Tibial nerve (tissue), 4 donors: Measurements from ENCODE around the gene NISCH. TPM values are rescaled to one million over a fixed set of nuclear protein-coding genes. Genes with fewer than 3 reads are reported as not detected.

Source experiments
- DNase-seq, 2 donors: peaks; one replicate each; pipeline ENCODE4 v3.0.0-alpha.2; 2019; ENCODE audit warnings: low spot score in 2 of 2
- H3K27ac ChIP-seq, 4 donors: fragments of 200-600 bp; sonication (generic) in 3 of 4; one replicate each; pipeline ENCODE4 v1.5.1; 2017 to 2019; ENCODE audit warnings: mild to moderate bottlenecking in 1 of 4
- H3K27me3 ChIP-seq, 2 donors: fragments of 200-600 bp; sonication (generic) in 1 of 2; one replicate each; pipeline versions ENCODE4 v1.5.1 to v1.6.0; 2017 to 2019
- H3K36me3 ChIP-seq, 3 donors: fragments of 200-600 bp; sonication (generic); one replicate each; pipeline ENCODE4 v1.5.1; 2018 to 2019
- H3K4me1 ChIP-seq, 4 donors: fragments of 200-600 bp; sonication (generic) in 3 of 4; one replicate each; pipeline ENCODE4 v1.5.1; 2017 to 2019
- H3K4me3 ChIP-seq, 4 donors: fragments of 200-600 bp; sonication (generic) in 3 of 4; one replicate each; pipeline ENCODE4 v1.5.1; 2017 to 2019; ENCODE audit warnings: mild to moderate bottlenecking in 1 of 4, moderate library complexity in 1 of 4
- H3K9me3 ChIP-seq, 4 donors: fragments of 200-600 bp; sonication (generic) in 3 of 4; one replicate each; pipeline ENCODE4 v1.5.1; 2017 to 2019
- EP300 ChIP-seq, 2 donors: sonication (generic); formaldehyde crosslinking; IDR thresholded peaks; one replicate each; pipeline ENCODE4 v1.6.1; 2017; ENCODE audit warnings: antibody characterized with exemption in 2 of 2, mild to moderate bottlenecking in 1 of 2
- POLR2A ChIP-seq, 2 donors: fragments of 450-650 bp; IDR thresholded peaks; one replicate each; pipeline ENCODE4 v1.6.1; 2017; ENCODE audit warnings: antibody characterized with exemption in 2 of 2, mild to moderate bottlenecking in 2 of 2, moderate library complexity in 2 of 2
- WGBS, 2 donors: methylation state at CpG; one replicate each; pipeline ENCODE4 v1.1.5; 2018; 5-methylcytosine and 5-hydroxymethylcytosine counted together
- total RNA-seq, 4 donors: library from RNA; depleted of rRNA; stranded (reverse); fragments of >200 nt; gene quantifications; one replicate each; pipeline ENCODE4 v1.1.0, GENCODE V29; 2016
- TF ChIP-seq, protein P1 (sequence below), 5 experiments: fragments of 200-600 bp in 3 of 5; fragments of 450-650 bp in 2 of 5; sonication (generic) in 3 of 5; IDR thresholded peaks; one replicate each; pipeline ENCODE4 v1.5.1; 2016 to 2019; ENCODE audit warnings: antibody characterized with exemption in 5 of 5, mild to moderate bottlenecking in 3 of 5, moderate library complexity in 2 of 5

The NISCH gene
- total RNA-seq, 4 donors from 2014 or later, result 192 to 305 (median 232) TPM

DNA sequence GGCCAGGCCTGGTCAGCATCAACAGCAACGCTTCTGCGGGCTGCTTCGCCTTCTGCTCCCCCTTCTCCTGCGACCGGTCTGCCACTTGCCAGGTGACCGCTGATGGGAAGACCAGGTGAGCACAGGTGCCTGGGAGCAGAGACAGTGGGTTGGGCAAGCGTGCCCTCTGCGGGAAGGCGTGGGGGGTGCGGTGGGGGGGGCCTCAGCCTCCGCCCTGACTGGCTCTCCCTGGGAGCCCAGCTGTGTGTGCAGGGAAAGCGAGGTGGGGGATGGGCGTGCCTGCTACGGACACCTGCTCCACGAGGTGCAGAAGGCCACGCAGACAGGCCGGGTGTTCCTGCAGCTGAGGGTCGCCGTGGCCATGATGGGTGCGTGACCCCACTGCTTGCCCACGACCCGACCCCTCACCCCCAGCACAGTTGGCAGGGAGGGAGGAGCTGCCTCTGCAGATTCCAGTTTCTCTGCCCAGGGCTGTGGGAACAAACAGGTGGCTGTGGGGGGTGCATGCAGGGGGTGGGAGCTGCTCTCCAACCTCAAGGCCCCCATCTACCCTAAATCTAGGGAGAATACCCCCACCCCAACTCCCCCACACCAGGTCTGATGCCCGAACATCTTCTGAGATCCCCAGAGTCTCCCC, 48.5 kb downstream of the NISCH start:
- Histone ChIP-seq H3K36me3 (peaks cover 0 to 28% (median 0%) of the 10 kb centered on the region in 3 donors), H3K9me3 (no peaks in the 10 kb centered on the region), H3K4me1 (peaks cover 0 to 5% (median 0%) of the 10 kb centered on the region in 4 donors), H3K27ac (no peak overlapping the region), H3K4me3 (no peak overlapping the region), H3K27me3 (no peaks in the 10 kb centered on the region)
- DNase-seq, result no peak
- TF ChIP-seq EP300 (IDR thresholded peaks at IDR 0.05) (no peak), POLR2A (IDR thresholded peaks at IDR 0.05) (no peak)
- TF ChIP-seq, protein P1, sequence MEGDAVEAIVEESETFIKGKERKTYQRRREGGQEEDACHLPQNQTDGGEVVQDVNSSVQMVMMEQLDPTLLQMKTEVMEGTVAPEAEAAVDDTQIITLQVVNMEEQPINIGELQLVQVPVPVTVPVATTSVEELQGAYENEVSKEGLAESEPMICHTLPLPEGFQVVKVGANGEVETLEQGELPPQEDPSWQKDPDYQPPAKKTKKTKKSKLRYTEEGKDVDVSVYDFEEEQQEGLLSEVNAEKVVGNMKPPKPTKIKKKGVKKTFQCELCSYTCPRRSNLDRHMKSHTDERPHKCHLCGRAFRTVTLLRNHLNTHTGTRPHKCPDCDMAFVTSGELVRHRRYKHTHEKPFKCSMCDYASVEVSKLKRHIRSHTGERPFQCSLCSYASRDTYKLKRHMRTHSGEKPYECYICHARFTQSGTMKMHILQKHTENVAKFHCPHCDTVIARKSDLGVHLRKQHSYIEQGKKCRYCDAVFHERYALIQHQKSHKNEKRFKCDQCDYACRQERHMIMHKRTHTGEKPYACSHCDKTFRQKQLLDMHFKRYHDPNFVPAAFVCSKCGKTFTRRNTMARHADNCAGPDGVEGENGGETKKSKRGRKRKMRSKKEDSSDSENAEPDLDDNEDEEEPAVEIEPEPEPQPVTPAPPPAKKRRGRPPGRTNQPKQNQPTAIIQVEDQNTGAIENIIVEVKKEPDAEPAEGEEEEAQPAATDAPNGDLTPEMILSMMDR (IDR thresholded peaks at IDR 0.05), result no peak
- 67 to 73% methylated on average over 20 to 22 of the region's 23 CpGs for WGBS, 2 donors

DNA sequence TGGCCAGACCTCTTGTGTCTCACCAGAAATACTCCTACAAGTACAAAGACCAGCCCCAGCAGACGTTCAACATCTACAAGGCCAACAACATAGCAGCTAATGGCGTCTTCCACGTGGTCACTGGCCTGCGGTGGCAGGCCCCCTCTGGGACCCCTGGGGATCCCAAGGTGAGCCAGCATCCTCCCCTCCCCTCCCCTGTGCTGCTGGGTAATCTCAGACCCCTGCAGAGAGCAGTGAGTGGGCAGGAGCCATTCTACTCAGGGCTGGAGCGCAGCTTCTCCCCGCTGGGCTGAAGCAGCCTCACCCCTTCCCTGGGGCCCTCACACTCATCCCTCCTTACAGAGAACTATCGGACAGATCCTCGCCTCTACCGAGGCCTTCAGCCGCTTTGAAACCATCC, 49.6 kb downstream of the NISCH start:
- Histone ChIP-seq H3K27ac (no peak overlapping the region), H3K27me3 (no peaks in the 10 kb centered on the region), H3K9me3 (no peaks in the 10 kb centered on the region), H3K4me1 (no peaks in the 10 kb centered on the region), H3K36me3 (peaks cover 0 to 30% (median 0%) of the 10 kb centered on the region in 3 donors), H3K4me3 (no peak overlapping the region)
- no peak for DNase-seq
- 80 to 81% methylated on average over 10 of the region's 10 CpGs for WGBS, 2 donors
- TF ChIP-seq, protein P1 (IDR thresholded peaks at IDR 0.05), result no peak
- TF ChIP-seq EP300 (IDR thresholded peaks at IDR 0.05), result no peak

DNA sequence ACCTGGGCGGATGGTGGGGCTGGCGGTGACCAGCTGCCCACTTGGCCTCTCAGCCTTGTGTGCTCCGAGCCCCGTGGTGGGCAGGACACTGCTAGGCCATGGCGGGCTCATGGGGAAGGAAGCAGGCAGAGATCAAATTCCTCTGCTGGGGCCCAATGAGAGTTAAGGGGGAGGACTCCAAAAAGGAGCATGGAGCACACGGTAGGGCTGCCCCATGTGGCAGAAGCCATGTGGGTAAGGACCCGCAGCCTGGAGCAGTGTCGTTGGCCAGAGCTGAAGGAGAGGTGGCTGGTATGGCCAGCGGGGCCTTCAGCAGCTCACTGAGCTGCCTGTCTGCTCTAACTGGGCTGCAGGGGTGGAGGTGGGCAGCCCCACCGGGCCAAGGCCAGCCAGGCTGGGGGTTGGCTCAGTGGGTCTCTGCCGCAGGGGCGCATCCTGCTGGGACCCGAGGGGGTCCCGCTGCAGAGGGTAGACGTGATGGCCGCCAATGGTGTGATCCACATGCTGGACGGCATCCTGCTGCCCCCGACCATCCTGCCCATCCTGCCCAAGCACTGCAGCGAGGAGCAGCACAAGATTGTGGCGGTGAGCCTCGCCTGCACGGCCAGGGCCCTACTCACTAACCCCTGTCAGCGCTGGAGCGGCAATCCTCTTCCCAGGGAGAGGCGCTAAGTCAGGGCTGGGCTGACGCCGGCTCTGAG, 51.0 kb downstream of the NISCH start:
- Histone ChIP-seq H3K4me1 (no peaks in the 10 kb centered on the region), H3K36me3 (peaks cover 0 to 37% (median 0%) of the 10 kb centered on the region in 3 donors), H3K9me3 (no peaks in the 10 kb centered on the region), H3K4me3 (no peak overlapping the region), H3K27me3 (no peaks in the 10 kb centered on the region), H3K27ac (no peak overlapping the region)
- 77 to 85% methylated on average over 19 to 27 of the region's 27 CpGs for WGBS, 2 donors
- TF ChIP-seq POLR2A (IDR thresholded peaks at IDR 0.05) (no peak), EP300 (IDR thresholded peaks at IDR 0.05) (no peak)
- TF ChIP-seq, protein P1 (IDR thresholded peaks at IDR 0.05), result no peak
- DNase-seq, result no peak

- Histone ChIP-seq H3K27ac (no peak overlapping the region), H3K36me3 (peaks cover 0 to 44% (median 0%) of the 10 kb centered on the region in 3 donors), H3K27me3 (no peaks in the 10 kb centered on the region), H3K4me1 (no peaks in the 10 kb centered on the region), H3K4me3 (no peak overlapping the region), H3K9me3 (no peaks in the 10 kb centered on the region)
- DNase-seq, result no peak
- TF ChIP-seq POLR2A (IDR thresholded peaks at IDR 0.05) (no peak), EP300 (IDR thresholded peaks at IDR 0.05) (no peak)
- TF ChIP-seq, protein P1 (IDR thresholded peaks at IDR 0.05), result no peak
- 62 to 65% methylated on average over 5 of the region's 5 CpGs for WGBS, 2 donors
These were observed 52.0 kb downstream of the NISCH start for GRCh38 chr3:52507359-52507758.

DNA sequence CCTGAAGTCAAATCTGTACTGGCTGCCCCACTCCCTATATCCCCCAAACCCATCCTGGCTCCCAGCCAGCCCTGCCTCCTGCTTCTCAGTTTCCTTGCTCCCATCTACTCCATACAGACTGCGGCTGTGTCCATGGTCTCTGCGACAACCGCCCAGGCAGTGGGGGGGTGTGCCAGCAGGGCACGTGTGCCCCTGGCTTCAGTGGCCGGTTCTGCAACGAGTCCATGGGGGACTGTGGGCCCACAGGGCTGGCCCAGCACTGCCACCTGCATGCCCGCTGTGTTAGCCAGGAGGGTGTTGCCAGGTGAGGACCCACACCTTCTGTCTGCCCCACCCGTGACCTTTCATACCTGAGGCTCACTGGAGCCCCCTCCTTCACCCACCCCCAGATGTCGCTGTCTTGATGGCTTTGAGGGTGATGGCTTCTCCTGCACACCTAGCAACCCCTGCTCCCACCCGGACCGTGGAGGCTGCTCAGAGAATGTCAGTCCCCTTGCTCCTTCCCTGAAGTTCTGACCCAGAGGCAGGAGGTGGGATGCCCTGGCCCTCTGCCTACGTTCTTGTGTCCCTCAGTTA, 54.4 kb downstream of the NISCH start:
- peaks cover 0 to 62% (median 0%) of the 10 kb centered on the region in 3 donors for H3K36me3 ChIP-seq
- H3K4me3 ChIP-seq, result no peak overlapping the region
- no peaks in the 10 kb centered on the region for H3K27me3 ChIP-seq
- DNase-seq, result no peak
- H3K27ac ChIP-seq, result no peak overlapping the region
- TF ChIP-seq, protein P1 (IDR thresholded peaks at IDR 0.05), result no peak
- TF ChIP-seq POLR2A (IDR thresholded peaks at IDR 0.05) (no peak), EP300 (IDR thresholded peaks at IDR 0.05) (no peak)
- no peaks in the 10 kb centered on the region for H3K9me3 ChIP-seq
- 57 to 66% methylated on average over 12 of the region's 12 CpGs for WGBS, 2 donors
- peaks cover 0 to 4% (median 0%) of the 10 kb centered on the region in 4 donors for H3K4me1 ChIP-seq
